AG04450 (cell line): Measurements from ENCODE around the gene ATP5ME. TPM values are rescaled to one million over a fixed set of nuclear protein-coding genes. Genes with fewer than 3 reads are reported as not detected.

Experiments used
- CTCF ChIA-PET: fragments of 300-600, 350-600 bp; formaldehyde crosslinking; extraction: SDS; loops from one replicate; lab custom pipeline; 2022; ENCODE audit warnings: antibody characterized with exemption, inconsistent platforms; lab: Charles Lee
- POLR2A ChIA-PET: fragments of 350-600 bp; formaldehyde crosslinking; extraction: SDS; loops from one replicate; lab custom pipeline; 2021; ENCODE audit warnings: antibody characterized with exemption, inconsistent platforms; lab: Yijun Ruan, JAX
- DNase-seq: peaks from one replicate; pipeline ENCODE4 v3.0.0-alpha.2; 2011; ENCODE audit warnings: low read depth, low spot score
- H3K27ac ChIP-seq: one replicate; pipeline ENCODE4 v1.5.1; 2012; ENCODE audit warnings: low read depth, low read length, control low read depth
- H3K27me3 ChIP-seq: one replicate; pipeline ENCODE4 v1.6.0; 2012; ENCODE audit warnings: low read length; ENCODE audit not compliant: control insufficient read depth, insufficient read depth
- H3K4me3 ChIP-seq: 2 replicates; pipeline ENCODE4 v1.5.1; 2011; ENCODE audit warnings: mild to moderate bottlenecking, low read depth, low read length, control low read depth
- H3K9me3 ChIP-seq: 2 replicates; pipeline ENCODE4 v1.5.1; 2012; ENCODE audit warnings: low read length; ENCODE audit not compliant: control insufficient read depth, insufficient read depth
- polyA plus RNA-seq: library from polyadenylated mRNA; depleted of rRNA; stranded (reverse); fragments of >200 nt; gene quantifications from 2 replicates; pipeline ENCODE4 v1.2.3, GENCODE V29; 2011
- TF ChIP-seq, protein P1 (sequence below): IDR thresholded peaks from 2 replicates; pipeline ENCODE4 v1.5.1; 2011; ENCODE audit warnings: low read depth, low read length, control low read depth, inconsistent platforms

Gene ATP5ME
- polyA plus RNA-seq, 1 experiment, result 262 TPM

DNA sequence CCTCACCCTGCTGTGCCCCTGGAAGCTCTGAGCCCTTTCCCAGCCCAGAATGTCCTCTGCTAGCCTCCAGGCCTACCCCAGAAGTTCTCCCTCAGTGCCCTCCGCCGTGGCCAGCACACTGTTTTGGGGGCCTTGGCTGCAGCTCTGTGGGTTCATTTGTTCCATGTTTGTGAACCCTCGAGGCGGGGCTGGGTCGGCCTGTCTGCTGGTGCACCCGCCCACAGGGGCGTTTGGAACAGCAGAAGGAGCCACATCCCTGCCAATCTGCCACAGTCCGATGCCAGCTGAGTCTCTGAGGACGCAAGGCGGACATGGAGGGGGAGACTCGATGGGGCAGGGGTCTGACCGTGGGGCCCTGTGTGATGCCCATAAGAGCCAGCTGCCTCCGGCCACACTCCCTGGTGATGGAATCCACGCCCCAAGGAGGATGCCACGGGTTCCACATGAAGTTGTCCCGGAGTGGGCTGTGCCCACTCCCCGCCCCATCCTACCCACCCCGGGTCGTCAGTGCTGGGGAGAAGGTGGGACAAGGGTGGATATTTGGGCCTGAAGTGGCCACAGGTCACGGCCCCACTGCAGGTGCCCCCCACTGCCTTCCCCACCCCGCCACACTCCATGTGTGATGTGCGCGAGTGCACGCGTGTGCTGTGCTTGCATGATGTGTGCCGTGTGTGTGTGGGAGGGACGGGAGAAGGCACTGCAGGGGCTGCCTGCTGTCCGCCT lies 7.1 kb downstream of the ATP5ME start:
- ChIA-PET POLR2A (no interaction called here), CTCF (no interaction called here)
- Histone ChIP-seq H3K9me3 (peaks cover 18% of the 10 kb centered on the region; the same call in 1 of the 2 replicates), H3K27me3 (peaks cover 9% of the 10 kb centered on the region), H3K27ac (no peak overlapping the region), H3K4me3 (no peak overlapping the region)
- DNase-seq, result no peak
- TF ChIP-seq, protein P1, sequence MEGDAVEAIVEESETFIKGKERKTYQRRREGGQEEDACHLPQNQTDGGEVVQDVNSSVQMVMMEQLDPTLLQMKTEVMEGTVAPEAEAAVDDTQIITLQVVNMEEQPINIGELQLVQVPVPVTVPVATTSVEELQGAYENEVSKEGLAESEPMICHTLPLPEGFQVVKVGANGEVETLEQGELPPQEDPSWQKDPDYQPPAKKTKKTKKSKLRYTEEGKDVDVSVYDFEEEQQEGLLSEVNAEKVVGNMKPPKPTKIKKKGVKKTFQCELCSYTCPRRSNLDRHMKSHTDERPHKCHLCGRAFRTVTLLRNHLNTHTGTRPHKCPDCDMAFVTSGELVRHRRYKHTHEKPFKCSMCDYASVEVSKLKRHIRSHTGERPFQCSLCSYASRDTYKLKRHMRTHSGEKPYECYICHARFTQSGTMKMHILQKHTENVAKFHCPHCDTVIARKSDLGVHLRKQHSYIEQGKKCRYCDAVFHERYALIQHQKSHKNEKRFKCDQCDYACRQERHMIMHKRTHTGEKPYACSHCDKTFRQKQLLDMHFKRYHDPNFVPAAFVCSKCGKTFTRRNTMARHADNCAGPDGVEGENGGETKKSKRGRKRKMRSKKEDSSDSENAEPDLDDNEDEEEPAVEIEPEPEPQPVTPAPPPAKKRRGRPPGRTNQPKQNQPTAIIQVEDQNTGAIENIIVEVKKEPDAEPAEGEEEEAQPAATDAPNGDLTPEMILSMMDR, result no peak

DNA sequence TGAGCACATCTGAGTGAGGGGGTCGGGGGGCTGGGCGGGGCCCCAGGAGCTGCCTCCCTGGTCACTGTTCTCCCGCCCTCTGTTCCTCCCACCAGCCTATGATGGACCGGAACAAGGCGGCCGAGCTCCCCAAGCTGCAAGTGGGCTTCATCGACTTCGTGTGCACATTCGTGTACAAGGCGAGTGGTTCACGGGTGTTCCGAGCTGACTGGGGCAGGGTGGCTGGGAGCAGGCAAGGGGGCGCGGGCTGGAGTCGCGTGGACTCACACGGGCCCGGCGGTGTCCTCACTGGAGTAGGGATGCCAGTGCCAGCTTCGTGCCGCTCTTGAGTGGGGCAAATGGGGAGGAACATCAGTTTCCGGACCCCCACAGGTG lies 7.7 kb downstream of the ATP5ME start:
- Histone ChIP-seq H3K4me3 (no peak overlapping the region), H3K27me3 (peaks cover 9% of the 10 kb centered on the region), H3K27ac (no peak overlapping the region), H3K9me3 (peaks cover 23% of the 10 kb centered on the region; the same call in 1 of the 2 replicates)
- TF ChIP-seq, protein P1, result no peak
- POLR2A ChIA-PET, result interaction anchor here (0.7 kb wide), 1 partner anchor 8 kb away, joined by 3 read pairs; the partner anchor contains the start of genes ATP5ME and MYL5
- DNase-seq, result no peak
- CTCF ChIA-PET, result no interaction called here

DNA sequence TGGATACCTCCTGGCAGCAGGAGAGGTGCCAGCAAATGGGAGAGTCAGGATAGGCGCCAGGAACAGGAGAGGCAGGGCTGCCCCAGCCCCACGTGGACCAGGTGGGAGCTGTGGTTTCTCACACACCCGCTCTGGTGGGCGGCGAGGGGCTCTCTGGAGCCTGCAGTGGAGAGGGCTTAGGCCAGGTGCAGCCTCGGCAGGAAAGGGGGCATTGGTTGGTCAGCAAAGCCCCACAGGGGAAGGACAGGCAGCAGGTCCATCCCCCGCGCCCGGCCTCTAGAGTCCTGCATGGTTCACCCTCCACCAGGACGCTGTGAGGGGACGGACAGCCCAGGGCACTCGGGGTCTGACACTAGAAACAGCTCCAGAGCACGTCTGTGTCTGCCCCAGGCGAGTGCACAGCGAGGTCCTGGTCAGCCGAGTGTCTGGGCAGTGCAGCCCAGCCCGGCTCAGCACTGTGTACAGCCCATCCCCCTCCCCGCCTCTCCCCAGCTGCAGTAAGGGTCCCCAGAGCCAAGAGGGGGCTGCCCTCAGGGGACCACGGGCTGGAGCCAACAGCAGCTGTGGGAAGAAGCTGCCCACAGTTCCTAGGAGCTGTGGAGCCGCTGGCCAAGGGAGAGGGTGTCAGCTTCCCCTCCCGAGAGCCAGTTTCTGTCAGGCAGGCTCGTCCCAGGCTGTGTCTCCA lies 8.2 kb downstream of the ATP5ME start:
- TF ChIP-seq, protein P1, result no peak
- DNase-seq, result no peak
- H3K9me3 ChIP-seq, result peaks cover 26% of the 10 kb centered on the region; the same call in 1 of the 2 replicates
- H3K27ac ChIP-seq, result no peak overlapping the region
- H3K4me3 ChIP-seq, result no peak overlapping the region
- CTCF ChIA-PET, result no interaction called here
- H3K27me3 ChIP-seq, result peaks cover 9% of the 10 kb centered on the region
- POLR2A ChIA-PET, result interaction anchor here (0.7 kb wide), 1 partner anchor 8 kb away, joined by 3 read pairs; the partner anchor contains the start of genes ATP5ME and MYL5

DNA sequence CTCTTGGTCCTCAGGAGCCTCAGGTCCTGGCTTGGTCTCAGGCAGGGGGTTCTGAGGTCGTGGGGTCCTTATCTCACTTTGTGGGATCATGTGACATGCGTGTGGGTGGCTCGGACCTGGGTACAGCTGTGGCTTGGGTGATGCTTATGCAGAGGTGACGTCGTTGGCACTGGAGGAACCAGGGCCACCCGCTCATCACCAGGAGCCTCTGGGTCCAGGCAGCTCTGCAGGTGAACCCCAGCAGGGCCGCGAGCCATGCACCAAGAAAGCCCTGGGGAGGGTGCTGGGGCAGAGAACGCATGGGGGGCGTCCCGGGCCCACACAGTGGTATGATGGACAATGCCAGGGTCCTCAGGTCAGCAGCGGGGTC lies 8.7 kb downstream of the ATP5ME start:
- peaks cover 9% of the 10 kb centered on the region for H3K27me3 ChIP-seq
- no peak overlapping the region for H3K27ac ChIP-seq
- H3K9me3 ChIP-seq, result peaks cover 29% of the 10 kb centered on the region
- POLR2A ChIA-PET, result interaction anchor here (0.6 kb wide), 1 partner anchor 21 kb away, joined by 3 read pairs; no protein-coding TSS in a partner anchor
- TF ChIP-seq, protein P1, result no peak
- DNase-seq, result no peak
- no peak overlapping the region for H3K4me3 ChIP-seq
- CTCF ChIA-PET, result interaction anchor here (1.0 kb wide), 1 partner anchor 9 kb away, joined by 3 read pairs; the partner anchor contains the start of gene ATP5ME
